IPS-18c (cell line): ENCODE results near the gene NYAP1.
"Not testable (repeated sequence)": the region's sequence is repeated elsewhere in the genome, so short reads cannot be mapped to it uniquely, and the experiment has no call there.

ENCODE experiments used
- H3K4me3 ChIP-seq: 2 replicates; pipeline ENCODE4 v1.7.0; 2013; ENCODE audit warnings: low read depth, mild to moderate bottlenecking, low read length, moderate library complexity; ENCODE audit not compliant: insufficient read depth
- H3K9me3 ChIP-seq: one replicate; pipeline ENCODE4 v1.6.1; 2013; ENCODE audit warnings: mild to moderate bottlenecking, low read length, moderate library complexity; ENCODE audit not compliant: control insufficient read depth, insufficient read depth

The NYAP1 gene

DNA sequence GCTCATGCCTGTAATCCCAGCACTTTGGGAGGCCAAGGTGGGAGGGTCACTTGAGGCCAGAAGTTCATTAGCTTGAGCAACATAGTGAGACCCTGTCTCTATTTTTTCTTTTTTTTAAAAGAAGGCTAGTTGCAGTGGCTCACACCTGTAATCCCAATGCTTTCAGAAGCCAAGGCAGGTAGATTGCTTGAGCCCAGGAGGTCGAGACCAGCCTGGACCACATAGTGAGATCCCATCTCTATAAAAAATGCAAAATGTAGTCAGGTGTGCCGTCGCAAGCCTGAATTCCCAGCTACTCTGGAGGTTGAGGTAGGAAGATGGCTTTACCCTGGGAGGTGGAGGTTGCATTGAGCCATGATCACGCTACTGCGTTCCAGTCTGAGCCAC, 7.5 kb downstream of the NYAP1 start:
- no peak overlapping the region for H3K4me3 ChIP-seq
- H3K9me3 ChIP-seq, result no peaks in the 10 kb centered on the region

- peak overlapping the region; percentile 49; the same call in 1 of the 2 replicates for H3K4me3 ChIP-seq
These were observed 9.2 kb downstream of the NYAP1 start for GRCh38 chr7:100492738-100493475.

DNA sequence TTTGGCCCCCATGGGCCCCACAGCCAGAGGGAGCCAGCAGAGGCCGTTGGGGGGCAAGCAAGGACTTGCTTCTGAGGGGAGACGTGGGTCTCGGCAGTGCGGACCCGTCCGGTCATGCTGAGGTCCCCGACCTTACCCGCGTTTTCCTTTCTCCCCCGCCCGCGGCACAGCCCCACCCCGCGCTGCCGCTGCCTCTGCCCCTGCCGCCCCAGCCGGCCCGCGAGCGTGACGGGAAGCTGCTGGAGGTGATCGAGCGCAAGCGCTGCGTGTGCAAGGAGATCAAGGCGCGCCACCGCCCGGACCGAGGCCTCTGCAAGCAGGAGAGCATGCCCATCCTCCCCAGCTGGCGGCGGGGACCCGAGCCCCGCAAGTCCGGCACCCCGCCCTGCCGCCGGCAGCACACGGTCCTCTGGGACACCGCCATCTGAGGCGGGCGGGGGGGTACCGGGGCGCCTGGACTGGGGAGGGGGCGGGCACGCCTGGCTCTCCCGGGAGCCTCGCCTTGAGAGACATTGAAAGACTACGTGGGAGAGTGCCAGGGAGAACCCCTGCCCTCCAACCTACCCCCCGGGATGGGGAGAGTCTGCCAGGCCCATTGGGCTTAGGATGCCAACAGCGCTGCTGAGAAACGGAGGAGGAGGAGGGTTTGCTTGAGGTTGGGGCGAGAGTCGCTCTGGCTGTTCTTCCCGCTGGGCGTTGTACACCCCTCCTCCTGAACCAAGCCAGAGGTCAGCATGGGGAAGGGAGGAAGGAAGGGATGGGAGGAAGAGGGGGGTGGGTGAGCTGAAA, 9.9 kb downstream of the NYAP1 start:
- peak overlapping the region; percentile 49 for H3K4me3 ChIP-seq
- no peaks in the 10 kb centered on the region for H3K9me3 ChIP-seq

More at GRCh38 chr7:100492738-100493475, 9.2 kb downstream of the NYAP1 start:
- no peaks in the 10 kb centered on the region for H3K9me3 ChIP-seq

DNA sequence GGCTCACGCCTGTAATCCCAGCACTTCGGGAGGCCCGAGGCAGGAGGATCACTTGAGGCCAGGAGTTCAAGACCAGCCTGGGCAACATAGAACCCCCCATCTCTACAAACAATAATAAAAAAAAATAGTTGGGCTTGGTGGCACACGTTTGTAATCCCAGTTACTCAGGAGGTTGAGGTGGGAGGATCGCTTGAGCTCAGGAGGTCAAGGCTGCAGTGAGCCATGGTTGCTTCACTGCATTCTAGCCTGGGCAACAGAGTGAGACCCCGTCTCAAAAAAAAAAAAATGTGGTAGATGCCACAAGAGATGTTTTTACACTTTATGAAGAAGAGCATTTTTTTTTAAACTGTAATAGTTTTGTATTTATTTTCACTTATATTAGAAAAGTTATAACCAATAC, 12.8 kb downstream of the NYAP1 start:
- Histone ChIP-seq H3K9me3 (no peaks in the 10 kb centered on the region), H3K4me3 (no peak overlapping the region)

- not testable (repeated sequence) for H3K9me3 ChIP-seq, H3K4me3 ChIP-seq
These were observed 17.0 kb downstream of the NYAP1 start for GRCh38 chr7:100500743-100501142.

DNA sequence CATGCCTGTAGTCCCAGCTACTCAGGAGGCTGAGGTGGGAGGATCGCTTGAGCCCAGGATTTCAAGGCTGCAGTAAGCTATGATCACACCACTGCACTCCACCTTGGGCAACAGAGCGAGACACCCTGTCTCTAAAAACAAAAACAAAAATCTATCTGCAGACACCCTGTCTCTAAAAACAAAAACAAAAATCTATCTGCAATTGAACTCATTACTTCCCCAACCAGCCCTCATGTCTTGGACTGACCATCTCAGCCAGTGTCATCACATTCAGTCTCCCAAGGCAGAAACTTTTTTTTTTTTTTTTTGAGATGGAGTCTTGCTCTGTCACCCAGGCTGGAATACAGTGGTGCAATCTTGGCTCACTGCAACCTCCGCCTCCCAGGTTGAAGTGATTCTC, 20.3 kb downstream of the NYAP1 start:
- not testable (repeated sequence) for H3K9me3 ChIP-seq, H3K4me3 ChIP-seq

DNA sequence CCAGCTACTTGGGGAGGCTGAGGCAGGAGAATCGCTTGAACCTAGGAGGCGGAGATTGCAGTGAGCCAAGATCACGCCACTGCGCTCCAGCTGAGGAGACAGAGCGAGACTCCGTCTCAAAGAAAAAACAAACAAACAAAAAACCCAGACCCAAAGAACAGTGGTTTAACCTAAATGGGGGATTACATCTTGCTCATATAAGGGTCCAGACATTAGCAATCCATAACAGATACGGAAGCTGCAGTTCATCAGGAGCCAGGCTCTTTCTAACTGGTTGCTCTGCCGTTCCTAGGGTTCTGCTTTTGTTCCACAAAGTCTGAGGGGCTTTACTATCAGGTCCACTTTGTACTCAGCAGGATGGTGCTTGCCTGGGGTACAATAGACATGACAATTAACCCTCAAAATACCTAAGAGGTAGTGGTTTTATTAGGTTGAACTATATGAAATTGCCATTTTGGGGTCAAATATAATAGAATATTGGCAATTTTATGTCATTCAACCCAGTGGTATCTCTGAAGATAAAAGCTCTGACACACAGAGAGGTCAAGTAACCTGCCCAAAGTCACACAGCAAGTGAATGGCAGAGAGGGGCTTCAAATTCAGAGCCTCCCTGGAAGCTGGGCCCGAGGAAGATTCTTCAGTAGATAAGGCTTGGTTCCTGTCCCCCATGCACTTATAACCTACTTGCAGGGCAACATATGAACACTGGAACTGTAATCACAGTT, 21.3 kb downstream of the NYAP1 start:
- no peaks in the 10 kb centered on the region for H3K9me3 ChIP-seq
- H3K4me3 ChIP-seq, result no peak overlapping the region

DNA sequence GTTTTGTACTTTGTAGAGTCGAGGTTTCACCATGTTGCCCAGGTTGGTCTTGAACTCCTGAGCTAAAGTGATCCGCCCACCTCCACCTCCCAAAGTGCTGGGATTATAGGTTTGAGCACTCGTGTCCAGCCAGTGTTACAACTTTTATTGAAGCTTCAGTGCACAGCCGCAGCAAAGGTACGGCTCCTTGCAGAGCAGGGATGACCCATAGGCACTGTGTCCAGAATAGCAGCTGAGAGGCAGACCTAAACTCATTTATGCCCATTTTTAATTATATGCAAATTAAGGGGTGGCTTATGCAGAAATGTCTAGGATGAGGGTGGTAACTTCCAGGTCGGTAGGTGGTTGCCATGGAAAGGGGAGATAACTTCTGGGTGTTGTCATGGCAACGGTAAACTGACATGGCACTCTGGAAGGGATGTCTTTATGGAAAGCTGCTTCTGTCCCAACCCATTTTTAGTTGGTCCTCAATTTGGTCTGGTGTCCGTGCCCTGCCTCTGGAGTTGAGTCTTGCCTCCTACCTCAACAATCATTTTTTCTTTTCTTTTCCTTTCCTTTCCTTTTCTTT, 22.7 kb downstream of the NYAP1 start:
- H3K4me3 ChIP-seq, result no peak overlapping the region

GRCh38 chr7:100509231-100509630, 25.5 kb downstream of the NYAP1 start:
- no peak overlapping the region for H3K4me3 ChIP-seq
- no peaks in the 10 kb centered on the region for H3K9me3 ChIP-seq

More for the DNA sequence above, 22.7 kb downstream of the NYAP1 start:
- H3K9me3 ChIP-seq, result no peaks in the 10 kb centered on the region

GRCh38 chr7:100510437-100511239, 26.9 kb downstream of the NYAP1 start:
- H3K9me3 ChIP-seq, result no peaks in the 10 kb centered on the region

DNA sequence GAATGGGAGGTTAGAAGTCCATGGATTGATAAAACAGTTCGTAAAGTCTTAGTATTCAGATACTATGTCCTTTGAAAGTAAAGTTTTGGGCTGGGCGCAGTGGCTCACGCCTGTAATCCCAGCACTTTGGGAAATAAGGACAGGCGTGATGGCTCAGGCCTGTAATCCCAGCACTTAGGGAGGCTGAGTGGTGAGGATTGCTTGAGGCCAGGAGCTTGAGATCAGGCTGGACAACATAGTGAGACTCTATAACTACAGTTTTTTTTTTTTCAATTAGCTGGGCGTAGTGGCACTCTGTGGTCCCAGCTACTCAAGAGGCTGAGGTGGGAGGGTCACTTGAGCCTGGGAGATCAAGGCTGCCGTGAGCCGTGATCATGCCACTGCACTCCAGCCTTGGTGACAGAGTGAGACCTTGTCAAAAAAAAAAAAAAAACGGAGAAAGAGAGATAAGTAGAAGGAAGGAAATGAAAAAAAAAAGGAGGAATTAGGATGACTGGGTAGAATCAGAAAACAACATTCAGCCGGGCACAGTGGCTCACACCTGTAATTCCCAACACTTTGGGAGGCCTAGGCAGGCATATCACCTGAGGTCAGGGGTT, 29.6 kb downstream of the NYAP1 start:
- no peak overlapping the region for H3K4me3 ChIP-seq

More at GRCh38 chr7:100510437-100511239, 26.9 kb downstream of the NYAP1 start:
- H3K4me3 ChIP-seq, result no peak overlapping the region

GRCh38 chr7:100515072-100515532, 31.4 kb downstream of the NYAP1 start:
- H3K9me3 ChIP-seq, result no peaks in the 10 kb centered on the region
- no peak overlapping the region for H3K4me3 ChIP-seq

More for the DNA sequence above, 29.6 kb downstream of the NYAP1 start:
- no peaks in the 10 kb centered on the region for H3K9me3 ChIP-seq

- no peaks in the 10 kb centered on the region for H3K9me3 ChIP-seq
- H3K4me3 ChIP-seq, result no peak overlapping the region
These were observed 32.5 kb downstream of the NYAP1 start for GRCh38 chr7:100516135-100516812.

DNA sequence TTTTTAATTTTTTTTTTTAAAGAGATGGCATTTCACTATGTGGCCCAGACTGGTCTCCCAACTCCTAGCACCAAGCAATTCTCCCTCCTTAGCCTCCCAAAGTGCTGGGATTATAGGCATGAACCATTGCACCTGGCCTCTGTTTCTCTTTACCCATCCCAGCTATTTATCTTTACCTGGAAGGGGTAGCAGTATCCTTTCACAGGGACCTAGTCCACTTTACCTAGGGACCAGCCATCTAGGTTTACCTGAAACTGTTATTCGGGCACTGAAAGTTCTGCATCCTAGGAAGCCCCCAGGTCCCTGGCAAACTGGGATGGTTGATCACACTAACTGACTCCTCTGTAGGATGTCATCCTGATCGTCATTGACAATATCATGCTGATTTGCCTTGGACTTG, 33.6 kb downstream of the NYAP1 start:
- H3K4me3 ChIP-seq, result no peak overlapping the region

GRCh38 chr7:100519580-100519979, 35.9 kb downstream of the NYAP1 start:
- H3K4me3 ChIP-seq, result no peak overlapping the region
- no peaks in the 10 kb centered on the region for H3K9me3 ChIP-seq

More for the DNA sequence above, 33.6 kb downstream of the NYAP1 start:
- H3K9me3 ChIP-seq, result no peaks in the 10 kb centered on the region

DNA sequence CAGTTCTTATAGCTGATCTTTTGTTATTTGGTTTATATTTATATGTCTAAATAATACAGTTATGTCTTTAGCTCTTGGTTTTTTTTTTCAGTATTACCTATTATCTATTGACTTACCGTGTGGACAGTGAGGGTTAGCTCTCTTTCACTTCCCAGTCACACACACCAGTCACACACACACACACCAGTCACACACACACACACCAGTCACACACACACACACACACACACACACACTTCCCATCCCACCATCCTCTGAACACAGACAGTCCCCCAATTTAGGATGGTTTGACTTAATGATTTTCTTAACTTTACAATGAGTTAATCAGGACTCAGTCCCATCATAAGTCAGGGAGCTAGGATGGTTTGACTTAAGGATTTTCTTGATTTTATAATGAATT, 36.4 kb downstream of the NYAP1 start:
- no peaks in the 10 kb centered on the region for H3K9me3 ChIP-seq
- H3K4me3 ChIP-seq, result no peak overlapping the region
